Measurements from ENCODE around the gene SLC24A3. TPM values are rescaled to one million over a fixed set of nuclear protein-coding genes. Genes with fewer than 3 reads are reported as not detected.
A peak's percentile ranks its signal among the peaks of the same experiment; 100 is the strongest.

Gene SLC24A3
- total and polyA plus RNA-seq, 2 of the 13 experiments (the other 11 are each of a cell fraction or from before 2014, with no cell fraction given): not detected

- TF ChIP-seq ZNF180 (CRISPR knock-in tag; IDR thresholded peaks at IDR 0.05; ENCODE audit: borderline replicate concordance, low read depth) (no peak), CSRNP1 (CRISPR knock-in tag; IDR thresholded peaks at IDR 0.05) (no peak), SUZ12 (IDR thresholded peaks at IDR 0.05; ENCODE audit: low read depth, low read length) (no peak), MZF1 (CRISPR knock-in tag; IDR thresholded peaks at IDR 0.05; ENCODE audit: borderline replicate concordance) (no peak), ZBTB2 (CRISPR knock-in tag; IDR thresholded peaks at IDR 0.05; ENCODE audit: low read depth) (no peak), RNF2 (conservative IDR thresholded peaks at IDR 0.05; ENCODE audit: low read depth) (no peak), RARA (CRISPR knock-in tag; IDR thresholded peaks at IDR 0.05) (peak; percentile 17; the same call in 1 of the 2 replicates), ZNF597 (CRISPR knock-in tag; IDR thresholded peaks at IDR 0.05) (no peak), BCL6 (CRISPR knock-in tag; IDR thresholded peaks at IDR 0.05) (0 out of 2 replicates have a peak, but pooled peaks have one; percentile 18), SOX5 (CRISPR knock-in tag; IDR thresholded peaks at IDR 0.05; ENCODE audit: borderline replicate concordance) (peak; percentile 69; the same call in 1 of the 2 replicates), PHB2 (IDR thresholded peaks at IDR 0.05; ENCODE audit: partially characterized antibody) (no peak), SP1 (IDR thresholded peaks at IDR 0.05) (no peak), SP1 (CRISPR knock-in tag; IDR thresholded peaks at IDR 0.05) (no peak), ZNF747 (CRISPR knock-in tag; IDR thresholded peaks at IDR 0.05; ENCODE audit: borderline replicate concordance) (no peak), HMG20A (CRISPR knock-in tag; IDR thresholded peaks at IDR 0.05; ENCODE audit: borderline replicate concordance) (peak; percentile 35; the same call in 1 of the 2 replicates), PHF5A (CRISPR knock-in tag; IDR thresholded peaks at IDR 0.05; ENCODE audit: low read depth, unreplicated experiment) (no peak), ZNF431 (CRISPR knock-in tag; IDR thresholded peaks at IDR 0.05; ENCODE audit: borderline replicate concordance, low read depth) (no peak), DMAP1 (CRISPR knock-in tag; IDR thresholded peaks at IDR 0.05) (no peak), SRSF9 (IDR thresholded peaks at IDR 0.05; ENCODE audit: borderline replicate concordance, insufficient read depth, low read depth, low read length, poor library complexity, severe bottlenecking) (no peak), POLR2G (IDR thresholded peaks at IDR 0.05; ENCODE audit: low read depth, low read length) (no peak), SP140L (CRISPR knock-in tag; IDR thresholded peaks at IDR 0.05; ENCODE audit: borderline replicate concordance) (no peak), HINFP (CRISPR knock-in tag; IDR thresholded peaks at IDR 0.05; ENCODE audit: low read depth) (no peak), ZNF850 (CRISPR knock-in tag; conservative IDR thresholded peaks at IDR 0.05) (no peak)
- TF ChIP-seq, protein P1, sequence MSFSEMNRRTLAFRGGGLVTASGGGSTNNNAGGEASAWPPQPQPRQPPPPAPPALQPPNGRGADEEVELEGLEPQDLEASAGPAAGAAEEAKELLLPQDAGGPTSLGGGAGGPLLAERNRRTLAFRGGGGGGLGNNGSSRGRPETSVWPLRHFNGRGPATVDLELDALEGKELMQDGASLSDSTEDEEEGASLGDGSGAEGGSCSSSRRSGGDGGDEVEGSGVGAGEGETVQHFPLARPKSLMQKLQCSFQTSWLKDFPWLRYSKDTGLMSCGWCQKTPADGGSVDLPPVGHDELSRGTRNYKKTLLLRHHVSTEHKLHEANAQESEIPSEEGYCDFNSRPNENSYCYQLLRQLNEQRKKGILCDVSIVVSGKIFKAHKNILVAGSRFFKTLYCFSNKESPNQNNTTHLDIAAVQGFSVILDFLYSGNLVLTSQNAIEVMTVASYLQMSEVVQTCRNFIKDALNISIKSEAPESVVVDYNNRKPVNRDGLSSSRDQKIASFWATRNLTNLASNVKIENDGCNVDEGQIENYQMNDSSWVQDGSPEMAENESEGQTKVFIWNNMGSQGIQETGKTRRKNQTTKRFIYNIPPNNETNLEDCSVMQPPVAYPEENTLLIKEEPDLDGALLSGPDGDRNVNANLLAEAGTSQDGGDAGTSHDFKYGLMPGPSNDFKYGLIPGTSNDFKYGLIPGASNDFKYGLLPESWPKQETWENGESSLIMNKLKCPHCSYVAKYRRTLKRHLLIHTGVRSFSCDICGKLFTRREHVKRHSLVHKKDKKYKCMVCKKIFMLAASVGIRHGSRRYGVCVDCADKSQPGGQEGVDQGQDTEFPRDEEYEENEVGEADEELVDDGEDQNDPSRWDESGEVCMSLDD (CRISPR knock-in tag; IDR thresholded peaks at IDR 0.05; ENCODE audit: borderline replicate concordance): no peak
Measured at GRCh38 chr20:19620446-19620845, 408.0 kb downstream of the SLC24A3 start (continued).
